Stimulated activated CD8-positive, alpha-beta memory T cell treated with anti-CD3 and anti-CD28 coated beads, Interleukin-7, amount 100 ng/mL, for 1 hour (primary cell): ENCODE results near the gene STAG1.
"Not testable (repeated sequence)": the region's sequence is repeated elsewhere in the genome, so short reads cannot be mapped to it uniquely, and the experiment has no call there.

Source experiments
- DNase-seq, 2 donors: peaks; one replicate each; pipeline ENCODE4 v3.0.0-alpha.2; 2020; ENCODE audit warnings: low read depth in 2 of 2

The STAG1 gene

GRCh38 chr3:136513367-136513766, 238.8 kb downstream of the STAG1 start:
- no peak for DNase-seq

GRCh38 chr3:136512381-136512780, 239.8 kb downstream of the STAG1 start:
- DNase-seq: no peak

- DNase-seq: no peak
Measured at GRCh38 chr3:136505676-136506075, 246.5 kb downstream of the STAG1 start.

GRCh38 chr3:136503056-136503455, 249.1 kb downstream of the STAG1 start:
- DNase-seq: no peak

GRCh38 chr3:136498919-136499447, 253.2 kb downstream of the STAG1 start:
- no peak for DNase-seq

GRCh38 chr3:136495213-136495612, 257.0 kb downstream of the STAG1 start:
- DNase-seq: no peak

- no peak for DNase-seq
Measured at GRCh38 chr3:136490646-136491405, 261.4 kb downstream of the STAG1 start.

GRCh38 chr3:136485777-136486176, 266.4 kb downstream of the STAG1 start:
- DNase-seq: no peak

- no peak for DNase-seq
Measured at GRCh38 chr3:136476280-136476679, 275.9 kb downstream of the STAG1 start.

GRCh38 chr3:136474876-136475275, 277.3 kb downstream of the STAG1 start:
- not testable (repeated sequence) for DNase-seq

- no peak for DNase-seq
Measured at GRCh38 chr3:136473716-136474326, 278.4 kb downstream of the STAG1 start.

- no peak for DNase-seq
Measured at GRCh38 chr3:136465296-136465695, 286.9 kb downstream of the STAG1 start.

GRCh38 chr3:136464502-136464901, 287.7 kb downstream of the STAG1 start:
- no peak for DNase-seq

- no peak for DNase-seq
Measured at GRCh38 chr3:136463170-136463569, 289.0 kb downstream of the STAG1 start.

- no peak for DNase-seq
Measured at GRCh38 chr3:136457793-136458192, 294.4 kb downstream of the STAG1 start.

- DNase-seq: no peak
Measured at GRCh38 chr3:136456196-136456595, 296.0 kb downstream of the STAG1 start.

- no peak for DNase-seq
Measured at GRCh38 chr3:136444581-136444980, 307.6 kb downstream of the STAG1 start.

- DNase-seq: no peak
Measured at GRCh38 chr3:136437043-136437442, 315.1 kb downstream of the STAG1 start.

- DNase-seq: no peak
Measured at GRCh38 chr3:136434429-136434828, 317.7 kb downstream of the STAG1 start.

GRCh38 chr3:136432685-136433084, 319.5 kb downstream of the STAG1 start:
- DNase-seq: no peak

GRCh38 chr3:136428167-136428566, 324.0 kb downstream of the STAG1 start:
- no peak for DNase-seq

- DNase-seq: no peak
Measured at GRCh38 chr3:136427236-136427635, 324.9 kb downstream of the STAG1 start.

GRCh38 chr3:136414476-136414875, 337.7 kb downstream of the STAG1 start:
- DNase-seq: no peak
